H4 (cell line): Measurements from ENCODE around the gene PIWIL1. TPM values are rescaled to one million over a fixed set of nuclear protein-coding genes. Genes with fewer than 3 reads are reported as not detected.

ENCODE experiments used
- total RNA-seq: library from RNA; depleted of rRNA; stranded (reverse); fragments of >200 nt; shearing (Covaris generic); gene quantifications from 2 replicates; pipeline ENCODE4 v1.2.3, GENCODE V29; 2014; rRNA removed

PIWIL1 gene
- total RNA-seq, 1 experiment from 2014 or later = 0.06 TPM

Other genes with a start within 250 kb of the PIWIL1 start
- gene FZD10, start 175.4 kb upstream of the PIWIL1 start, total RNA-seq = 0.04 and 0.19 TPM in 2 replicates